H9 (cell line): ENCODE data around the gene TSPAN1. TPM values are rescaled to one million over a fixed set of nuclear protein-coding genes. Genes with fewer than 3 reads are reported as not detected.
A peak's percentile ranks its signal among the peaks of the same experiment; 100 is the strongest.

Source experiments
- DNase-seq: peaks from one replicate; pipeline ENCODE4 v3.0.0-alpha.2; 2017
- H2AFZ ChIP-seq: one replicate; pipeline ENCODE4 v1.6.1; 2013; ENCODE audit warnings: mild to moderate bottlenecking, low read length, control low read depth, moderate library complexity
- H2AK5ac ChIP-seq: 2 replicates; pipeline ENCODE4 v1.6.1; 2013; ENCODE audit warnings: low read length, control low read depth, mixed read lengths; ENCODE audit not compliant: insufficient read length
- H2BK120ac ChIP-seq: one replicate; pipeline ENCODE4 v1.6.1; 2013; ENCODE audit warnings: low read depth, mild to moderate bottlenecking, low read length, control low read depth, inconsistent platforms; ENCODE audit not compliant: poor library complexity, severe bottlenecking
- H2BK12ac ChIP-seq: 2 replicates; pipeline ENCODE4 v1.6.1; 2013; ENCODE audit warnings: low read length, control low read depth, mixed read lengths, low read depth; ENCODE audit not compliant: insufficient read length
- H2BK15ac ChIP-seq: 2 replicates; pipeline ENCODE4 v1.6.1; 2013; ENCODE audit warnings: low read depth, low read length, control low read depth
- H2BK20ac ChIP-seq: one replicate; pipeline ENCODE4 v1.6.1; 2013; ENCODE audit warnings: low read depth, mild to moderate bottlenecking, low read length, control low read depth, inconsistent platforms; ENCODE audit not compliant: poor library complexity, severe bottlenecking
- H2BK5ac ChIP-seq: 2 replicates; pipeline ENCODE4 v1.6.1; 2013; ENCODE audit warnings: low read length, control low read depth, mixed read lengths; ENCODE audit not compliant: insufficient read length
- H3K14ac ChIP-seq: 2 replicates; pipeline ENCODE4 v1.6.1; 2013; ENCODE audit warnings: low read length, control low read depth; ENCODE audit not compliant: insufficient read depth
- H3K18ac ChIP-seq: 2 replicates; pipeline ENCODE4 v1.6.1; 2013; ENCODE audit warnings: low read depth, mild to moderate bottlenecking, mixed read lengths, low read length, control low read depth; ENCODE audit not compliant: insufficient read length
- H3K23ac ChIP-seq: 2 replicates; pipeline ENCODE4 v1.6.1; 2013; ENCODE audit warnings: low read length, control low read depth, mixed read lengths, low read depth; ENCODE audit not compliant: insufficient read length
- H3K23me2 ChIP-seq: 2 replicates; pipeline ENCODE4 v1.6.1; 2013; ENCODE audit warnings: low read depth, mild to moderate bottlenecking, mixed read lengths, low read length, control low read depth; ENCODE audit not compliant: insufficient read length, poor library complexity, severe bottlenecking
- H3K27ac ChIP-seq: 2 replicates; pipeline ENCODE4 v1.5.1; 2013; ENCODE audit warnings: low read length, control low read depth, mixed read lengths, low read depth; ENCODE audit not compliant: insufficient read length
- H3K27me3 ChIP-seq: 2 replicates; pipeline ENCODE4 v1.6.1; 2013; ENCODE audit warnings: low read length, control low read depth, inconsistent platforms; ENCODE audit not compliant: insufficient read depth
- H3K4ac ChIP-seq: 2 replicates; pipeline ENCODE4 v1.6.1; 2013; ENCODE audit warnings: low read depth, mild to moderate bottlenecking, control low read depth, inconsistent platforms, low read length, moderate library complexity
- H3K4me1 ChIP-seq: 2 replicates; pipeline ENCODE4 v1.6.1; 2013; ENCODE audit warnings: low read length, control low read depth, inconsistent platforms; ENCODE audit not compliant: insufficient read depth
- H3K4me2 ChIP-seq: 2 replicates; pipeline ENCODE4 v1.6.1; 2013; ENCODE audit warnings: low read length, control low read depth, mixed read lengths; ENCODE audit not compliant: insufficient read length, insufficient read depth
- H3K56ac ChIP-seq: 2 replicates; pipeline ENCODE4 v1.6.1; 2013; ENCODE audit warnings: low read depth, mild to moderate bottlenecking, mixed read lengths, low read length, control low read depth; ENCODE audit not compliant: insufficient read length
- H3K79me1 ChIP-seq: 2 replicates; pipeline ENCODE4 v1.6.1; 2013; ENCODE audit warnings: low read depth, mild to moderate bottlenecking, moderate library complexity, low read length, control low read depth, inconsistent platforms; ENCODE audit not compliant: insufficient read depth, poor library complexity, severe bottlenecking
- H3K79me2 ChIP-seq: 2 replicates; pipeline ENCODE4 v1.6.1; 2013; ENCODE audit warnings: low read length, control low read depth, inconsistent platforms; ENCODE audit not compliant: insufficient read depth
- H3K9ac ChIP-seq: 2 replicates; pipeline ENCODE4 v1.6.1; 2013; ENCODE audit warnings: low read length, control low read depth, mixed read lengths; ENCODE audit not compliant: insufficient read length; ENCODE audit errors: extremely low read depth
- H3K9me3 ChIP-seq: one replicate; pipeline ENCODE4 v1.6.1; 2013; ENCODE audit warnings: low read depth, low read length, inconsistent platforms; ENCODE audit not compliant: control insufficient read depth
- H3T11ph ChIP-seq: one replicate; pipeline ENCODE4 v1.6.1; 2013; ENCODE audit warnings: mild to moderate bottlenecking, low read length, control low read depth, inconsistent platforms
- H4K20me1 ChIP-seq: one replicate; pipeline ENCODE4 v1.6.1; 2013; ENCODE audit not compliant: control insufficient read depth, insufficient read length, insufficient read depth
- H4K5ac ChIP-seq: 2 replicates; pipeline ENCODE4 v1.6.1; 2013; ENCODE audit warnings: low read depth, mild to moderate bottlenecking, mixed read lengths, low read length, control low read depth; ENCODE audit not compliant: insufficient read length
- H4K8ac ChIP-seq: replicated peaks from 2 replicates; pipeline ENCODE4 v1.6.1; 2013; ENCODE audit warnings: low read length, control low read depth, mixed read lengths, low read depth; ENCODE audit not compliant: insufficient read length
- H4K91ac ChIP-seq: 2 replicates; pipeline ENCODE4 v1.6.1; 2013; ENCODE audit warnings: low read depth, mild to moderate bottlenecking, moderate library complexity, mixed read lengths, low read length, control low read depth; ENCODE audit not compliant: insufficient read length
- H3K27ac Mint-ChIP-seq, 3 experiments: 2 replicates in 2 of 3; 3 replicates in 1 of 3; pipeline ENCODE4 v1.8.0; 2020 to 2021; ENCODE audit warnings: mixed read lengths in 3 of 3, mild to moderate bottlenecking in 1 of 3, moderate library complexity in 1 of 3
- H3K27me3 Mint-ChIP-seq: 2 replicates; pipeline ENCODE4 v1.8.0; 2021; ENCODE audit warnings: low read depth, mild to moderate bottlenecking, moderate library complexity, mixed read lengths
- H3K36me3 Mint-ChIP-seq, 3 experiments: 2 replicates in 2 of 3; 3 replicates in 1 of 3; pipeline ENCODE4 v1.8.0; 2020 to 2021; ENCODE audit warnings: low read depth in 3 of 3, mixed read lengths in 3 of 3; ENCODE audit not compliant: insufficient read depth in 1 of 3
- H3K4me1 Mint-ChIP-seq, 2 experiments: 2 replicates each; pipeline ENCODE4 v1.8.0; 2020; ENCODE audit warnings: mixed read lengths in 2 of 2
- H3K4me3 Mint-ChIP-seq, 2 experiments: 2 replicates in 1 of 2; 3 replicates in 1 of 2; pipeline ENCODE4 v1.8.0; 2020 to 2021; ENCODE audit warnings: mild to moderate bottlenecking in 2 of 2, mixed read lengths in 2 of 2, moderate library complexity in 1 of 2
- H3K9me3 Mint-ChIP-seq, 2 experiments: 2 replicates in 1 of 2; 3 replicates in 1 of 2; pipeline ENCODE4 v1.8.0; 2020; ENCODE audit warnings: mild to moderate bottlenecking in 2 of 2, mixed read lengths in 2 of 2, moderate library complexity in 1 of 2
- CTCF ChIP-seq: fragments of 200-600 bp; sonication (generic); conservative IDR thresholded peaks from 3 replicates; pipeline ENCODE4 v1.8.0; 2021; ENCODE audit warnings: antibody characterized with exemption, mild to moderate bottlenecking
- WGBS: extraction: QIAGEN DNeasy Blood & Tissue Kit; methylation state at CpG from one replicate; pipeline ENCODE4 v1.1.7; 2013; ENCODE audit warnings: missing lambda C conversion rate, low lambda C conversion rate, mixed read lengths; ENCODE audit not compliant: insufficient read length; ENCODE audit errors: extremely low coverage; 5-methylcytosine and 5-hydroxymethylcytosine counted together
- total RNA-seq: library from RNA; stranded (reverse); gene quantifications from 2 replicates; pipeline ENCODE4 v1.2.1, GENCODE V29; 2021

Gene TSPAN1
- total RNA-seq, 1 experiment from 2014 or later: not detected

- no peak within 1 kb of the TSS for H4K91ac ChIP-seq
- no peaks in the 10 kb centered on the region for H4K20me1 ChIP-seq
- no peak within 1 kb of the TSS for H2BK5ac ChIP-seq
- Mint-ChIP-seq H3K9me3 (no peaks in the 10 kb centered on the region), H3K4me1 (peaks cover 12 to 25% of the 10 kb centered on the region in 2 experiments), H3K36me3 (peaks cover 0 to 17% (median 14%) of the 10 kb centered on the region in 3 experiments; a peak in 5 of 7 replicates), H3K27me3 (no peaks in the 10 kb centered on the region; the same call in 1 of the 2 replicates), H3K27ac (peak within 1 kb of the TSS; percentile 47 to 85 (median 82); a peak in 5 of 7 replicates), H3K4me3 (peak within 1 kb of the TSS; percentile 81 to 89)
- peaks cover 13% of the 10 kb centered on the region for H3K23me2 ChIP-seq
- H3K27me3 ChIP-seq: no peaks in the 10 kb centered on the region
- no peak within 1 kb of the TSS for H2AFZ ChIP-seq
- H4K5ac ChIP-seq: no peak within 1 kb of the TSS
- no peak within 1 kb of the TSS for H2AK5ac ChIP-seq
- no peak within 1 kb of the TSS for H2BK120ac ChIP-seq
- no peaks in the 10 kb centered on the region for H3K79me1 ChIP-seq
- H3T11ph ChIP-seq: no peak within 1 kb of the TSS
- H2BK15ac ChIP-seq: no peak within 1 kb of the TSS
- peak within 1 kb of the TSS; percentile 72 for H3K4me2 ChIP-seq
- H3K27ac ChIP-seq: no peak within 1 kb of the TSS
- no peak within 1 kb of the TSS for H3K4ac ChIP-seq
- no peak within 1 kb of the TSS for H2BK20ac ChIP-seq
- no peaks in the 10 kb centered on the region for H3K4me1 ChIP-seq
- no peak within 1 kb of the TSS for H3K56ac ChIP-seq
- no peak within 1 kb of the TSS for H4K8ac ChIP-seq
- H3K79me2 ChIP-seq: no peaks in the 10 kb centered on the region
- H2BK12ac ChIP-seq: no peak within 1 kb of the TSS
- H3K9me3 ChIP-seq: no peaks in the 10 kb centered on the region
- H3K23ac ChIP-seq: no peak within 1 kb of the TSS
- peak within 1 kb of the TSS; percentile 45 for H3K18ac ChIP-seq
- WGBS: no CpG with 5 or more reads among the region's 67 CpGs
- peak within 1 kb of the TSS; percentile 30 for H3K9ac ChIP-seq
- TF ChIP-seq CTCF: peak; percentile 30; the same call in 2 of the 3 replicates
- peak within 1 kb of the TSS; percentile 74 for H3K14ac ChIP-seq
- DNase-seq: peak; percentile 68
These were observed 23.3 kb downstream of the TSPAN1 start, which contains the start of gene POMGNT1 for GRCh38 chr1:46197964-46198811. Gene POMGNT1 (minus strand): TSS chr1:46198434. CDS start chr1:46197821, 613 bp downstream.
